ENCODE data around the gene SLC35D2.

DNA sequence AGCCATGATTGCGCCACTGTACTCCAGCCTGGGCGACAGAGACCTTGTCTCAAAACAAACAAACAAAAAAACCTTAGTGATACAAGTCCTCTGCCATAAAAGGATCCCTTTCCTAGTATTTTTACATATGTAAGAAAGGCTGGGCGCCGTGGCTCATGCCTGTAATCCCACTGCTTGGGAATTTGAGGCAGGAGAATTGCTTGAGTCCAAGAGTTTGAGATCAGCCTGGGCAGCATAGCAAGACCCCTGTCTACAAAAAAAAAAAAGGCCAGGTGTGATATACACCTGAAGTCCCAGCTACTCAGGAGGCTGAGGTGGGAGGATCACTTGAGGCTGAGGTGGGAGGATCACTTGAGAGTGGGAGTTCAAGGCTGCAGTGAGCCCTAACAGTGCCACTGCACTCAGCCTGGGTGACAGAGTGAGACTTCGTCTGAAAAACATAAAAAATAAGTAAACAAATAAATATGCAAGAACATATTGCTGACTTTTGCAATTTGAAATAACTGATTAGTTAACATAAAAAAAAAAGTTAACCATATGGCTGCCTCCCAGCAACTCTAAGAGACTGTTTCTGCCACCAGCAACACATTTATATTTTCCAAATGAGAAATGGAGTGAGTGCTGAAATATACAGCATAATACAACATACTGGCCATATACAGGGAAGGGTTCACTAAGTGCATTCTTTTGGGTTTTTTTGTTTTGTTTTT, 27.8 kb upstream of the SLC35D2 start:
- TF ChIP-seq POLR2A (IDR thresholded peaks at IDR 0.05): no peak
- TF ChIP-seq, protein P1, sequence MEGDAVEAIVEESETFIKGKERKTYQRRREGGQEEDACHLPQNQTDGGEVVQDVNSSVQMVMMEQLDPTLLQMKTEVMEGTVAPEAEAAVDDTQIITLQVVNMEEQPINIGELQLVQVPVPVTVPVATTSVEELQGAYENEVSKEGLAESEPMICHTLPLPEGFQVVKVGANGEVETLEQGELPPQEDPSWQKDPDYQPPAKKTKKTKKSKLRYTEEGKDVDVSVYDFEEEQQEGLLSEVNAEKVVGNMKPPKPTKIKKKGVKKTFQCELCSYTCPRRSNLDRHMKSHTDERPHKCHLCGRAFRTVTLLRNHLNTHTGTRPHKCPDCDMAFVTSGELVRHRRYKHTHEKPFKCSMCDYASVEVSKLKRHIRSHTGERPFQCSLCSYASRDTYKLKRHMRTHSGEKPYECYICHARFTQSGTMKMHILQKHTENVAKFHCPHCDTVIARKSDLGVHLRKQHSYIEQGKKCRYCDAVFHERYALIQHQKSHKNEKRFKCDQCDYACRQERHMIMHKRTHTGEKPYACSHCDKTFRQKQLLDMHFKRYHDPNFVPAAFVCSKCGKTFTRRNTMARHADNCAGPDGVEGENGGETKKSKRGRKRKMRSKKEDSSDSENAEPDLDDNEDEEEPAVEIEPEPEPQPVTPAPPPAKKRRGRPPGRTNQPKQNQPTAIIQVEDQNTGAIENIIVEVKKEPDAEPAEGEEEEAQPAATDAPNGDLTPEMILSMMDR (IDR thresholded peaks at IDR 0.05): no peak
